Kidney capillary endothelial cell (primary cell): ENCODE results near the gene IVL.

Experiments
- DNase-seq: peaks from one replicate; pipeline ENCODE4 v3.0.0-alpha.2; 2018; ENCODE audit warnings: low spot score

Gene IVL

DNA sequence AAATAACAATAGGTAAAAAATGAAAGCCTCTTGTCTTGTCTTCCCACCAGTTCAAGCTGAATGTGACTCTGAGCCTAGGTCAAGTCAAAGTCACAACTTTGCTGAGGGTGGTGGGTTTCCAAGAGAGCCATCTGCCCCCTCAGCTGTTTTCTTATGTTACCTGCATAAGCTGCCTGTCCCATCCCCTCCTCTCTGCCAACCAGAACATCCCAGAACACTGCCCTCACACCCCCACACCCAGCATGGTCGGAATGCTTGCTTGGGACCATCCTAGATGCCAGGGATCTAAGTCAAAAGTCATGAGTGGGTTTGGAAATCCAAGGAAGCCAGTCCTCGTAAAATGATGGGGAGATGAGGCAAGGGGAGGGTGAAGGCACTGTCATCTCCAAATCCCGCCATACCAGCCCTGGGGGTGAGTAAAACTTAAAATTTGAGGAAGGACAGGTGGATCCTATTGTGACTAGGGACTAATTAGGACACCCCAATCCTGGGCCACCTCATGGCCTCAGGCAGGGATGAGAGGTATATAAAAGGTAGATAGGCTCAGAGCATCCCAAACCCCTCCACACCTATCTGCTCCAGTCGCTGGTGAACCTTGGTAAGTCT, 38.4 kb downstream of the IVL start, which contains the start of gene SPRR5:
TSS of gene SPRR5 (plus strand) at position 556 of the 606 bp plus-strand sequence. CDS start 1,349 bp downstream, outside the sequence.
- no peak for DNase-seq

GRCh38 chr1:152951711-152952110, 43.4 kb downstream of the IVL start:
- no peak for DNase-seq

GRCh38 chr1:152953761-152954160, 45.4 kb downstream of the IVL start:
- no peak for DNase-seq

GRCh38 chr1:152954436-152954835, 46.1 kb downstream of the IVL start:
- no peak for DNase-seq

DNA sequence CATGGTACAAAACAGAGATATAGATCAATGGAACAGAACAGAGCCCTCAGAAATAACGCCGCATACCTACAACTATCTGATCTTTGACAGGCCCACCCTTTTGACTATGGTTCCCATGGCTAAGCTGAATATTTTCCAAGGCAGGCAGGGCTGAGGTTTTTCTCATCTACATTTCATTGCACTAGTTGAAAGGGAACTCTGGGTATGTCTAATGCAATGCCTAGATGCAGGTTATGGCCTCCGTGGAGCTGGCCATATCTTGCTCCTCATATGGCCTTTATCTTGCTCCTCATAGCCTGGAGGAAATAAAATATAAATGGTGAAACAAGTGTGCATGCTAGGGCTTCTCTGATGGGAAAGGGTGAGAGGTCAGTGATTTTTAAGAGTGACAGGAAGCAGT, 49.2 kb downstream of the IVL start:
- DNase-seq: no peak

DNA sequence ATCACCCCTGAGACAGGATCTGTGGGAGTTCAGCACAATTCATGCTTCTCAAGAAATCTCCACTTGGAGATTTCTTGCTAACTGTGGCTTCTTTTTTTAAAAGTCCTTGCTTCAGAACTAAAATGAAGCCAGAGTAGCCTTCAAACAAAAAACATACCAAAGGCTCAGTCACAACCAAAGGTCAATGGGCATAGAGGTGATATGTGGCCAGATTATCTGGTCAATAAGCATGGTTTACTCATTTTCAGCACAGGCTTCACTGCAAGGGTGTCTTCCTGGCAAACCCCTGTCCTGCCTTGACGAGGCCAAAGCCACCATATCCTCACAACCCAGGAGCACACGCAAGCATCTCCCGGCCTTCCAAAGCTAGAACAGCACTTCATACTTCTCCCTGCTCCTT, 50.9 kb downstream of the IVL start:
- DNase-seq: no peak

- no peak for DNase-seq
Observed at GRCh38 chr1:152959801-152960451, 51.6 kb downstream of the IVL start.

GRCh38 chr1:152960452-152961044, 52.2 kb downstream of the IVL start:
- DNase-seq: no peak
